ENCODE results near the gene DNER. TPM values are rescaled to one million over a fixed set of nuclear protein-coding genes. Genes with fewer than 3 reads are reported as not detected.

The DNER gene
- total RNA-seq, 1 experiment from 2014 or later: 2.9 TPM

DNA sequence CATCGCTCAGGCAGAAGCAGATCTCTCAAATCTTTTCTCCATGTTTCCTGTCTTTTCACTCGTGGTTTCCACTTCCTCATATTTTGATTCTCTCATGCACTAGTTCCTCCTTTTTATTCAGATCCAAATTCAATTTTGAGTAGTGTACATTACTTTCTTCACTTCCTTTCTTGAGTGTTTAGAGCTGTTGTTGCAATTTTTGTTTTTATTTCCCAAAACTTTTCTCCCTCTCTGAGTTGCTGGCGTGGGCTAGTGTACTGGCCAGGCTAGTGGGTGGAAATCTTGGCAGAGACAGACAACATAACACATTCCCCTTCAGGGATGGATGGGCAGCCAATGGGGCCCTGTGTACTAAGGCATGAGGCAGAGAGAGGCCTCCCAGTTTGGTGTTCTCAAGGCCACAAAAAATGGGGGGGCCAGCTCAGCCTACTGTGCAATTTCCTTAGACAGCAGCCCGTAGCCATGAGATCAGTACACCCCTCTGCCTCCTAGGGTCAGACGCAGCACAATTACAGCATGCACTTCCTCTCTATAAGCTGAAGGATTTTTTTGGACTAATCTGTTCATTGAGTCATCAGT lies 298.1 kb downstream of the DNER start (continued):
- no peak for TF ChIP-seq SP1 (IDR thresholded peaks at IDR 0.05; ENCODE audit: low read depth)
- TF ChIP-seq, protein P1, sequence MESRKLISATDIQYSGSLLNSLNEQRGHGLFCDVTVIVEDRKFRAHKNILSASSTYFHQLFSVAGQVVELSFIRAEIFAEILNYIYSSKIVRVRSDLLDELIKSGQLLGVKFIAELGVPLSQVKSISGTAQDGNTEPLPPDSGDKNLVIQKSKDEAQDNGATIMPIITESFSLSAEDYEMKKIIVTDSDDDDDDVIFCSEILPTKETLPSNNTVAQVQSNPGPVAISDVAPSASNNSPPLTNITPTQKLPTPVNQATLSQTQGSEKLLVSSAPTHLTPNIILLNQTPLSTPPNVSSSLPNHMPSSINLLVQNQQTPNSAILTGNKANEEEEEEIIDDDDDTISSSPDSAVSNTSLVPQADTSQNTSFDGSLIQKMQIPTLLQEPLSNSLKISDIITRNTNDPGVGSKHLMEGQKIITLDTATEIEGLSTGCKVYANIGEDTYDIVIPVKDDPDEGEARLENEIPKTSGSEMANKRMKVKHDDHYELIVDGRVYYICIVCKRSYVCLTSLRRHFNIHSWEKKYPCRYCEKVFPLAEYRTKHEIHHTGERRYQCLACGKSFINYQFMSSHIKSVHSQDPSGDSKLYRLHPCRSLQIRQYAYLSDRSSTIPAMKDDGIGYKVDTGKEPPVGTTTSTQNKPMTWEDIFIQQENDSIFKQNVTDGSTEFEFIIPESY (IDR thresholded peaks at IDR 0.05; ENCODE audit: extremely low read depth, insufficient replicate concordance, low read length): no peak
- TF ChIP-seq ELF1 (IDR thresholded peaks at IDR 0.05; ENCODE audit: borderline replicate concordance, low read depth): no peak
- TF ChIP-seq, protein P2, sequence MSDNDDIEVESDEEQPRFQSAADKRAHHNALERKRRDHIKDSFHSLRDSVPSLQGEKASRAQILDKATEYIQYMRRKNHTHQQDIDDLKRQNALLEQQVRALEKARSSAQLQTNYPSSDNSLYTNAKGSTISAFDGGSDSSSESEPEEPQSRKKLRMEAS (IDR thresholded peaks at IDR 0.05): no peak

DNA sequence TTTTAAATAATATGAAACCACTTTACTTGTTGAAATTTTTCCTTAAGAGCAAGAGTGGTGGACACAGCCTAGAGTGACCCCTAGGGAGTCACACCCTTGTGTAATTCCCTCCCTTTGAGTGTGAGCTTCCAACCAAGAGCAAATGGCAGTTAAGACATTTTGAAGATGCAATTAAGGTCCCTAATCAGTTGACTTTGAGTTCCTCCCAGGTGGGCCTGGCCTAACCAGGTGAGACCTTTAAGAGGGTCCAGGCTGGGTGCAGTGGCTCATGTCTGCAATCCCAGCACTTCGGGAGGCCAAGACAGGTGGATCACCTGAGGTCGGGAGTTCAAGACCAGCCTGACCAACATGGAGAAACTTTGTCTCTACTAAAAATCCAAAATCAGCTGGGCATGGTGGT lies 299.7 kb downstream of the DNER start:
- H3K9me2 ChIP-seq (ENCODE audit: insufficient read depth): no peaks in the 10 kb centered on the region
- POLR2A ChIA-PET: no interaction called here
- TF ChIP-seq YY1 (IDR thresholded peaks at IDR 0.05; ENCODE audit: extremely low read depth, insufficient replicate concordance, low read depth, low read length) (no peak), SIN3A (IDR thresholded peaks at IDR 0.05; ENCODE audit: low read depth) (no peak), POLR2AphosphoS5 (IDR thresholded peaks at IDR 0.05; ENCODE audit: low read depth, low read length) (no peak), ELF1 (IDR thresholded peaks at IDR 0.05; ENCODE audit: borderline replicate concordance, low read depth) (no peak), TCF7L2 (IDR thresholded peaks at IDR 0.05; ENCODE audit: borderline replicate concordance, extremely low read depth, insufficient read depth, insufficient read length) (no peak), EZH2phosphoT487 (IDR thresholded peaks at IDR 0.05; ENCODE audit: borderline replicate concordance) (no peak), EZH2 (IDR thresholded peaks at IDR 0.05) (no peak)
- TF ChIP-seq, protein P3, sequence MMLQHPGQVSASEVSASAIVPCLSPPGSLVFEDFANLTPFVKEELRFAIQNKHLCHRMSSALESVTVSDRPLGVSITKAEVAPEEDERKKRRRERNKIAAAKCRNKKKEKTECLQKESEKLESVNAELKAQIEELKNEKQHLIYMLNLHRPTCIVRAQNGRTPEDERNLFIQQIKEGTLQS (IDR thresholded peaks at IDR 0.05): no peak
- TF ChIP-seq, protein P4, sequence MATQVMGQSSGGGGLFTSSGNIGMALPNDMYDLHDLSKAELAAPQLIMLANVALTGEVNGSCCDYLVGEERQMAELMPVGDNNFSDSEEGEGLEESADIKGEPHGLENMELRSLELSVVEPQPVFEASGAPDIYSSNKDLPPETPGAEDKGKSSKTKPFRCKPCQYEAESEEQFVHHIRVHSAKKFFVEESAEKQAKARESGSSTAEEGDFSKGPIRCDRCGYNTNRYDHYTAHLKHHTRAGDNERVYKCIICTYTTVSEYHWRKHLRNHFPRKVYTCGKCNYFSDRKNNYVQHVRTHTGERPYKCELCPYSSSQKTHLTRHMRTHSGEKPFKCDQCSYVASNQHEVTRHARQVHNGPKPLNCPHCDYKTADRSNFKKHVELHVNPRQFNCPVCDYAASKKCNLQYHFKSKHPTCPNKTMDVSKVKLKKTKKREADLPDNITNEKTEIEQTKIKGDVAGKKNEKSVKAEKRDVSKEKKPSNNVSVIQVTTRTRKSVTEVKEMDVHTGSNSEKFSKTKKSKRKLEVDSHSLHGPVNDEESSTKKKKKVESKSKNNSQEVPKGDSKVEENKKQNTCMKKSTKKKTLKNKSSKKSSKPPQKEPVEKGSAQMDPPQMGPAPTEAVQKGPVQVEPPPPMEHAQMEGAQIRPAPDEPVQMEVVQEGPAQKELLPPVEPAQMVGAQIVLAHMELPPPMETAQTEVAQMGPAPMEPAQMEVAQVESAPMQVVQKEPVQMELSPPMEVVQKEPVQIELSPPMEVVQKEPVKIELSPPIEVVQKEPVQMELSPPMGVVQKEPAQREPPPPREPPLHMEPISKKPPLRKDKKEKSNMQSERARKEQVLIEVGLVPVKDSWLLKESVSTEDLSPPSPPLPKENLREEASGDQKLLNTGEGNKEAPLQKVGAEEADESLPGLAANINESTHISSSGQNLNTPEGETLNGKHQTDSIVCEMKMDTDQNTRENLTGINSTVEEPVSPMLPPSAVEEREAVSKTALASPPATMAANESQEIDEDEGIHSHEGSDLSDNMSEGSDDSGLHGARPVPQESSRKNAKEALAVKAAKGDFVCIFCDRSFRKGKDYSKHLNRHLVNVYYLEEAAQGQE (IDR thresholded peaks at IDR 0.05; ENCODE audit: low read depth): no peak
- TF ChIP-seq, protein P5, sequence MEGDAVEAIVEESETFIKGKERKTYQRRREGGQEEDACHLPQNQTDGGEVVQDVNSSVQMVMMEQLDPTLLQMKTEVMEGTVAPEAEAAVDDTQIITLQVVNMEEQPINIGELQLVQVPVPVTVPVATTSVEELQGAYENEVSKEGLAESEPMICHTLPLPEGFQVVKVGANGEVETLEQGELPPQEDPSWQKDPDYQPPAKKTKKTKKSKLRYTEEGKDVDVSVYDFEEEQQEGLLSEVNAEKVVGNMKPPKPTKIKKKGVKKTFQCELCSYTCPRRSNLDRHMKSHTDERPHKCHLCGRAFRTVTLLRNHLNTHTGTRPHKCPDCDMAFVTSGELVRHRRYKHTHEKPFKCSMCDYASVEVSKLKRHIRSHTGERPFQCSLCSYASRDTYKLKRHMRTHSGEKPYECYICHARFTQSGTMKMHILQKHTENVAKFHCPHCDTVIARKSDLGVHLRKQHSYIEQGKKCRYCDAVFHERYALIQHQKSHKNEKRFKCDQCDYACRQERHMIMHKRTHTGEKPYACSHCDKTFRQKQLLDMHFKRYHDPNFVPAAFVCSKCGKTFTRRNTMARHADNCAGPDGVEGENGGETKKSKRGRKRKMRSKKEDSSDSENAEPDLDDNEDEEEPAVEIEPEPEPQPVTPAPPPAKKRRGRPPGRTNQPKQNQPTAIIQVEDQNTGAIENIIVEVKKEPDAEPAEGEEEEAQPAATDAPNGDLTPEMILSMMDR (IDR thresholded peaks at IDR 0.05 in 2 of 3, conservative IDR thresholded peaks at IDR 0.05 in 1 of 3; ENCODE audit: borderline replicate concordance in 1 of 3, insufficient read depth in 1 of 3, low read depth in 2 of 3, low read length in 2 of 3): no peak

More for the DNA sequence above, 299.7 kb downstream of the DNER start:
- DNase-seq (ENCODE audit: low read depth, low spot score) (no peak), ATAC-seq (no peak)
- Histone ChIP-seq H2AFZ (ENCODE audit: low read depth, low read length, poor library complexity, severe bottlenecking) (no peak overlapping the region), H4K20me1 (ENCODE audit: insufficient read depth) (no peaks in the 10 kb centered on the region), H3K27me3 (ENCODE audit: insufficient read depth, low read length) (no peaks in the 10 kb centered on the region), H3K27ac (ENCODE audit: low read depth, low read length) (no peak overlapping the region), H3K4me1 (ENCODE audit: control insufficient read depth in 1 of 2, insufficient read depth in 2 of 2, low read length in 2 of 2) (peaks cover 5 to 10% of the 10 kb centered on the region in 2 experiments; a peak in 3 of 4 replicates), H3K79me2 (ENCODE audit: insufficient read depth, low read length) (no peaks in the 10 kb centered on the region), H3K4me3 (replicated peaks in 1 of 2; ENCODE audit: low read depth in 1 of 2, low read length in 2 of 2) (no peak overlapping the region), H3K36me3 (ENCODE audit: control insufficient read depth in 1 of 2, insufficient read depth in 2 of 2, low read length in 2 of 2) (no peaks in the 10 kb centered on the region), H3K9ac (ENCODE audit: low read length) (no peak overlapping the region), H3K4me2 (ENCODE audit: low read length) (no peak overlapping the region), H3K9me3 (ENCODE audit: control insufficient read depth in 1 of 2, insufficient read depth in 1 of 2, low read depth in 1 of 2, low read length in 2 of 2) (no peaks in the 10 kb centered on the region)
- RAD21 ChIA-PET (ENCODE audit: low non-redundant PET in 1 of 2, low total read pairs in 2 of 2, uncharacterized antibody in 2 of 2, unreplicated experiment in 2 of 2): no interaction called here
- CTCF ChIA-PET: no interaction called here
- BruUV-seq (replicated peaks): no TSS peak
- intact Hi-C loops (cut with micrococcal nuclease): no loop called here

Measured in HCT116 (cell line).